Stimulated activated CD8-positive, alpha-beta memory T cell treated with anti-CD3 and anti-CD28 coated beads, Interleukin-7, amount 100 ng/mL, for 1 hour (primary cell): ENCODE results near the gene KRTAP10-6.
"Not testable (repeated sequence)": the region's sequence is repeated elsewhere in the genome, so short reads cannot be mapped to it uniquely, and the experiment has no call there.

ENCODE experiments used
- DNase-seq, 2 donors: peaks; one replicate each; pipeline ENCODE4 v3.0.0-alpha.2; 2020; ENCODE audit warnings: low read depth in 2 of 2

The KRTAP10-6 gene

DNA sequence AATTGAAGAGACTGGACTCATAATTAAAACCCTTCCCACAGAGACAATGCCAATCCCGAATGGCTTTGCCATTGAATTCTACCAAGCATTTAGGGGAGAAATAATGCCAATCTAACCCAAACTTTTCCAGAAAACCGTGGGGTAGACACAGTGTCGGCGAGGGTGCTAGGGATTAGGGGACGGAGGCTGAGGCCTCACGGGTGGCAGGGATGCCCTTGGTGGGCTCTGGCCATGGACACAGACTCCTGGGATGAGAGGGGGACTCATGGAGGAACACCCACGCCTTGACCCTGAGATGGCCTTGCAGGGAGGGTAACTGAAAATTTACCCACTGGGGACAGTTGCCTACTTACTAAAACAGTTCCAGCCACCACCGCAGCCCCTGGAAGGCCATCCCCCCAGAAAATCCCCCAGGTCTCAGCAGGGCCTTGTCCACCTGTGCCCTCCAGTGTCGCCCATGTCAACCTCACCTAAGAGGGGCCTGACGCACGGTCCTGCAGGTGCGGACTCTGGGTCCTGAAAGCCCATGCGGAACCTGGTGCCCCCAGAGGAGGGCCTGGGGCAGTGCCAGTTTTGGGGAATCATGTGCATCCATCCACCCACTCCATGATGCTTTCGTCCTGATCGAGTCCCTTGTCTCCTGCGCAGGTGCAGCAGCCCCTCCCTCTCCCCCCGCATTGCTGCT lies 13.8 kb downstream of the KRTAP10-6 start:
- DNase-seq = no peak

DNA sequence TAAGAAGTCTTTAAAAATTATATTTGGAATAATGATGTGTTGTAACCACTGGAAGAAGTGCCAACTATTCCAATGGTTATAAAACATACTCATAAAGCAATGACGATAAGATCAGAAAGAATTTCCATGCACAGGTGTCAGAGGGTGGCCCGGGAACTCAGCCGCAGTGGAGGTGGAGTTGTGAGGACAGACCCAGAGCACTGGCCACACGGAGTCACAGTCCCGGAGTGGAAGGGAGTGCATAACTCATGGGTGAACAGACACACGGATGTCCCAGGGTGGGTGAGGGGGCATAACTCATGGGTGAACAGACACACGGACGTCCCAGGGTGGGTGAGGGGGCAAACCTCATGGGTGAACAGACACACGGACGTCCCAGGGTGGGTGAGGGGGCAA lies 16.3 kb downstream of the KRTAP10-6 start:
- DNase-seq = no peak

DNA sequence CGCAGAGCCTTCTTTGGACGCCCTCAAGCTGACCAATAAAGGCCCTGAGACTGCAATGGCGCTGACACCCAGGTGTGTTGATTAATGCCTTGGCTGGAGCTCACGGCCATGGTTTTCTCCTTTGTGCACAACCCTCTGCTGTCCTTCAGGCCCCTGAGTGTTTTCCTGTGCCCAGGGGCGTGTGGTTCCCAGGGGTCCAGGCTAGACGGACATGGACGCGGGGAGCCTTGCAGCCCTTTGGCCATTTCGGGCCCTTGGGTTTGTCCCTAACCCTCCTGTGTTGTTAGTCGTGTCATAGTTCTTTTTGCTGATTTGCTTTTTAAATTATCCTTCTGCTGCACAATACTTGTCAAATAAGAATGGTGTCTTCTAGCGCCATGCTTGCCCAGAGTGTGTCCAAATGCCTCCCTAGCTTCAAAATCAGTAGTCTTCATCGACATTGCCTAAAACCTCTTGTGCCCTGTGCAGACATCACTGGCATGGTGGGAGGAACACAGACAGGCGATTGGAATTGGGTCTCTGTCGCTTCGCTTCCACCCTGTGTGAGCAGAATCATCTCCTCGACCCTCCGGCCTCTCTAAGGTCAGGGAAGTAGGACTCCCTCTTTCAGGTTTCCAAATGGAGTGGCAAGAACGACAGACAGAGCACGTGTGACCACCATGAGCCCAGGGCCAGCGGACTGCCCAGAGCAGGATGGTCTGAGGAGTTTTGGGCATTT lies 16.8 kb downstream of the KRTAP10-6 start:
- DNase-seq = no peak

DNA sequence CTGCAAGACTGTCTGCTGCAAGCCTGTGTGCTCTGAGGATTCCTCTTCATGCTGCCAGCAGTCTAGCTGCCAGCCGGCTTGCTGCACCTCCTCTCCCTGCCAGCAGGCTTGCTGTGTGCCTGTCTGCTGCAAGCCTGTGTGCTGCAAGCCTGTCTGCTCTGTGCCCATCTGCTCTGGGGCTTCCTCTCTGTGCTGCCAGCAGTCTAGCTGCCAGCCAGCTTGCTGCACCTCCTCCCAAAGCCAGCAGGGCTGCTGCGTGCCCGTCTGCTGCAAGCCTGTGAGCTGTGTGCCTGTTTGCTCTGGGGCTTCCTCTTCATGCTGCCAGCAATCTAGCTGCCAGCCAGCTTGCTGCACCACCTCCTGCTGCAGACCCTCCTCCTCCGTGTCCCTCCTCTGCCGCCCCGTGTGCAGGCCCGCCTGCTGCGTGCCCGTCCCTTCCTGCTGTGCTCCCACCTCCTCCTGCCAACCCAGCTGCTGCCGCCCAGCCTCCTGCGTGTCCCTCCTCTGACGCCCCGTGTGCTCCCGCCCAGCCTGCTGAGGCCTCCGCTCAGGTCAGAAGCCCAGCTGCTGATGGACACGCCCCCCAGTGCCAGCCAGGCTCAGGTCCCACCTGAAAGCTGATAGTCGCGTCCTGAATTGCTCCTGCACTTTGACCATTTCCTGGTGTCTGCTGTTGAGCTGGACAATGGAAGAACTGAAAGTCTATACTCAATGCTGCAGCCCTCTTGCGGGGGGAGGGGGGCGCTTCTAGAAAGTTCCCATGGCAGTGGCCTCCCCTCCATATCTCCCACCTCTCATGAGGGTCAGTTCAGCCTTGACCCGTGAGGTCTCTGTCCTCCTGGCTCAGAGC lies 17.6 kb downstream of the KRTAP10-6 start:
- DNase-seq = no peak

DNA sequence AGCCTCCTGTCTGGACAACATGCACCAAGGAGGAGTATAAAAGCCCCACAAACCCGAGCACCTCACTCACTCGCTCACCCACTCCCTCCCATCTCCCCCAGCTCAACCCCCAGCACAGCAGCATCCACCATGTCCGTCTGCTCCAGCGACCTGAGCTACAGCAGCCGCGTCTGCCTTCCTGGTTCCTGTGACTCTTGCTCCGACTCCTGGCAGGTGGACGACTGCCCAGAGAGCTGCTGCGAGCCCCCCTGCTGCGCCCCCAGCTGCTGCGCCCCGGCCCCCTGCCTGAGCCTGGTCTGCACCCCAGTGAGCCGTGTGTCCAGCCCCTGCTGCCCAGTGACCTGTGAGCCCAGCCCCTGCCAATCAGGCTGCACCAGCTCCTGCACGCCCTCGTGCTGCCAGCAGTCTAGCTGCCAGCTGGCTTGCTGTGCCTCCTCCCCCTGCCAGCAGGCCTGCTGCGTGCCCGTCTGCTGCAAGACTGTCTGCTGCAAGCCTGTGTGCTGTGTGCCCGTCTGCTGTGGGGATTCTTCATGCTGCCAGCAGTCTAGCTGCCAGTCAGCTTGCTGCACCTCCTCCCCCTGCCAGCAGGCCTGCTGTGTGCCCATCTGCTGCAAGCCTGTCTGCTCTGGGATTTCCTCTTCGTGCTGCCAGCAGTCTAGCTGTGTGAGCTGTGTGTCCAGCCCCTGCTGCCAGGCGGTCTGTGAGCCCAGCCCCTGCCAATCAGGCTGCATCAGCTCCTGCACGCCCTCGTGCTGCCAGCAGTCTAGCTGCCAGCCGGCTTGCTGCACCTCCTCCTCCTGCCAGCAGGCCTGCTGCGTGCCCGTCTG lies 18.5 kb downstream of the KRTAP10-6 start, which contains the start of gene KRTAP10-4:
Gene KRTAP10-4 (plus strand): TSS at position 100 of the 827 bp plus-strand sequence. CDS start 30 bp downstream, at position 130.
- DNase-seq = not testable (repeated sequence)

DNA sequence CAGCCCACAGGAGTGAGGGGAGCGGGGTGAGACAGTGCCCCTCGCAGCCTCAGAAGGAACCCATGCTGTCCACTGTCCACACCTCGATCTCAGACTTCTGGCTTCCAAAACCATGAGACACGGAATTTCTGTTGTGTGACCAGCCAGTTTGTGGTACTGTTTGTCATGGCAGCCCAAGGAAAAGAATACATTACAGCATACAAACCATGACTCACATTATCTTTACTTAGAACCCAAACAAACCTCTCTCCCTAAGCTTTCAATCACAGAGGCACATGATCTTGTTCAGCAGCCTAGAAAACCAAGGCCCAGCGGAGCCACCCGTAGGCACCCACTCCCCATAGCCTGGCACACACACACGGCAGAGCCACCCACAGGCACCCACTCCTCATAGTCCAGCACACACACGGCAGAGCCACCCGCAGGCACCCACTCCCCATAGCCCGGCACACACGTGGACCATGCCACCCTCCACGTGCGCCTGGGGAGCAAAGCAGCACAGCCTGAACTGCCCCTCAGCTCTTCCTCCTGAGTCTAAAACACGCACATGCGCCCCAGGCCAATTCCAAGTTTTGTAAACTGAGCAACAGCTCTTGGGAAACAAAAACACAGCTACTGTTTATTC lies 19.2 kb downstream of the KRTAP10-6 start:
- no peak for DNase-seq

DNA sequence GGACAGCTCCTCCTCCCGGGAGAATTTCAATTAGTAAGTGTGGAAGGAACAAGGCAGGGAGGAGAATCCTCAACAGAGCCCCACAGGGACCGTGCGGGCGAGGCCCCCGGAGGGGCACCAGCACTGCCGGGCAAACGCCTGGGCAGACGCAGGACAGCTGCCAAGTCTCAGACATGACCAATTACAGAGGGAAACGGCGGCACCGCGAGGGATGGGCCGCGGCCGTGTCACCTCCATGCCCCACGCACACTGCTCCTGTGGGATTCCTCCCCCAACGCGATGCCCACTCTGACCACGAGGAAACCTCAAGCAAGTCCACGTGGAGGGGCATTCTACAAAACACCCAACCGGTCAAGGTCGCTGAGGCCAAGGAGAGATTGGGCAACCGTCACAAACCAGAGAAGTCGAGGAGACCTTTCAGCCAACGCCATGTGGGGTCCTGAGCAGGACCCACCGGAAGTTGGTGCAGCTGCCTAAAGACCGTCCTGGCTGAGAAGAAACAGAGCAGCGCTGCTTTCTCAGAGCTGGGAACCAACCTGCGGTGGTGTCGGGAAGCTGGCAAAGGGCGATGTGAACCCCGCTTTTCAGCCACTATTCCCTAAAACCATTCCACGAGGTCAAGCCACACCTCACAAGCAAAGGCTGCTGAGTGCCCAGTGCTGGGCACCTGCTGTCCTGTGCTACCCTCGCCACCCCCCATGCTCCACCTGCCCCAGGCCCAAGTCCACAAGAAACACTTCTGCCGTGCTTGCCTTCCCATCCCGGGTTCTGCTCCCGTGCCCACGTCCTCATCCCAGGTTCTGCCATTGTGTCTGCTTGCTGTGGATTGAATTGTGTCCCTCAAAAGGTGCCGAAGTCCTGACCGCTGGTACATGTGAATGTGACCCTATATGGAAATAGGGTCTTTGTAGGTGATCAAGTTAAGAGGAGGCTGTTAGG lies 20.2 kb downstream of the KRTAP10-6 start:
- no peak for DNase-seq

DNA sequence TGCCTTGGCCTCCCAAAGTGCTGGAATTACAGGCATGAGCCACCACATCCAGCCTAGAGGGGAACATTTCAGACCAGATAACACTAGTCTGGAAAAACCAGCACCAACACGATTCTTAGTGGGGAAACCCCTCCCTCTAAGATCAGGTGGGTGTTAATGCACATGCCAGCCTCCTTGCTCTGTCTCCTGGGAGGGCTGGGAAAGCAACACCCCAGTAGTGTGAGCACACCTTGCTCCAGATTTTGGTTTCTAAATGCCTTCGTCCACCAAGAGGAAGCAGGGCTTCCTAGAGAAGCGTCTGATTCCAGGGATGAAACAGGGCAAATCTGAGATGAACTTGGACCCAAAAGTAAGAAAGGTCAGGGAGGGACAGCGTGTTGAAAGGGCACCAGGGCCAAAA lies 21.0 kb downstream of the KRTAP10-6 start:
- no peak for DNase-seq

DNA sequence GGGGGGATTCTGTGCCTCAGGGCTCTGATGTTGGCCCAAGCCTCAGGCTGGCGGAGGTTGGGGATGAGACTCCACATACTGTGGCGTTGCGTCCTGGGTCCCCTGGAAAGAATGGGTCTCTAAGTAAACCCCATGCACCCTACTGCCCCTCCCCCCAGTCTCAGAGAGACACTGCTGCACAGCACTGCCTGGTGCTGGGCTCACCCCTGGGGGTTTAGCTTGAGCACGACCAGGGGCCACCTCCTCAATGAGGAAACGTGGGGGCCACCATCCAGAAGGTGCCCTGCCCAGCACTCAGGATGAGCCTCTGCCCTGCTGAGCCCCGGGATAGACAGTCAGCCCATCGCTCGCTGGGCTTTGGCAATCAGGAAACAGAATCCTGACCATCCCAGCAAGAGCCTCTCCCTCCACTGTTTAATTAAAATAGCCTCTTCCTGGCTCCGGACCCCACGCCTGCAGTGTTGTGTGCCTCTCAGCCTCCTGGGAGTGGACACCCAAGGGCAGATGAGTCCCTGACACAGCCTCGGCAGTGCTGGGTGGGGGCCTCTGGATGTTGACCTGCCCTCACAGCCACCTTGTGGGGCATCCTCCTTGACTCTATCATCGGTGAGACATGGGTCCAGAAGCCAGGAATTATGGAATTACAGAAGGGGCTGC lies 22.3 kb downstream of the KRTAP10-6 start:
- no peak for DNase-seq

DNA sequence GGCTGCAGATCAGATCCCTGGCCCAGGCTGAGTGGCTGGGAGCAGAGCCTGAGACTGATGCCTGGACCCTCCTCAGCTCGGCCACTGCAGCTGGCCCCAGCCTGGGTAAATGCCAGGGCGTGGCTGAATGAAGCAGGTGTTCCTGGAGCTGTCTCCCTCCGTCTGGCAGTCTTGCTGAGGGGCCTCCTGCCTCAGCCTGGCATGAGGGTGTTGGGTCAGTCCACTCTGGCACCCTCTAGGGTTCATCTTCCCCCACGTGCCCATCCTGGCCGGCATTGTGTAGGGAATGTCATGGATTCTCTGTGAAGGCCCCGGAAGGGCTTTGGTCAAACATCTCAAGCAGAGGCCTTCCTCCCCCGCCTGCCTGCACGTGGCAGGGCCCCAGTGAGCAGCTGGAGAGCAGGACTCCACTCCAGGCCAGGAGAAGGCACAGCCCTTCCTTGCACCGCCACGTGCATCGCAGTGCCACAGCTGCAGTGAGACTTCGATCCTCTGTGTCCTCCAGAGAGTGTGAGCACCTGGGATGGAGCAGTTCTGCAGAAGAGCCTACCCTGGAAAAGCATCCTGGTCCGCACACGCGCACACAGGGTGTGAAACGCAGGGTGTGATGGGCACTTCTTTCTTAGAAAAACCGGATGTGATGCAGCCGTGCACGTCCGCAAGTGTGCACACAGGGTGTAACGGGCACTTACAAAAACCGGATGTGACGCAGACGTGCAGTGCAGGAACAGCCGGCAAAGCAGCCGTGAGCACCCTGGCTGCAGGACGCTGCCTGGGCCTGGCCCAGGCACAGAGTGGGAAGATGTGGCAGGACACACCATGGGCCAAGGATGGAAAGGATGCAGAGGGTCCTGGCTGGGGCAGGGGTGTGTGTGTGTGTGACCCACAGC lies 23.4 kb downstream of the KRTAP10-6 start:
- DNase-seq = no peak

DNA sequence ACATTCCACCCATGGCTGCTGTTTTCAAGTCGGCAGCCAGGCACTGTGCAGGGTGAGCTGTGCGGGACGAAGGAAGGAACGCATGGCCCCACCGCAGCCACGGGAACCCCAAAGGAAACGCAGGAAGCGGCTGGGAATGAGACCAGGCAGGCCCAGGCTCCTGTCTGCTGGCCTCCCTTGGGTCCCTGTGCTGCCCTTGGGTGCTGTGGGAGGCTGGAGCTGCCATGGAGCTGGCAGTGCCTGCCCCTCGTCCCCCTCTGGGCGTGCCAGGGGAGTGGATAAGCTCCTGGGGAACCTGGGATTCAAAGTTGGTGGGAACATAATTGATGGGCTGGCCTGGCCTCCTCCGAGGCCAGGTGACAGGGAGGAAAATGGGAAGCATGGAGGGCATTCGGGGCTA lies 24.0 kb downstream of the KRTAP10-6 start:
- DNase-seq = no peak

DNA sequence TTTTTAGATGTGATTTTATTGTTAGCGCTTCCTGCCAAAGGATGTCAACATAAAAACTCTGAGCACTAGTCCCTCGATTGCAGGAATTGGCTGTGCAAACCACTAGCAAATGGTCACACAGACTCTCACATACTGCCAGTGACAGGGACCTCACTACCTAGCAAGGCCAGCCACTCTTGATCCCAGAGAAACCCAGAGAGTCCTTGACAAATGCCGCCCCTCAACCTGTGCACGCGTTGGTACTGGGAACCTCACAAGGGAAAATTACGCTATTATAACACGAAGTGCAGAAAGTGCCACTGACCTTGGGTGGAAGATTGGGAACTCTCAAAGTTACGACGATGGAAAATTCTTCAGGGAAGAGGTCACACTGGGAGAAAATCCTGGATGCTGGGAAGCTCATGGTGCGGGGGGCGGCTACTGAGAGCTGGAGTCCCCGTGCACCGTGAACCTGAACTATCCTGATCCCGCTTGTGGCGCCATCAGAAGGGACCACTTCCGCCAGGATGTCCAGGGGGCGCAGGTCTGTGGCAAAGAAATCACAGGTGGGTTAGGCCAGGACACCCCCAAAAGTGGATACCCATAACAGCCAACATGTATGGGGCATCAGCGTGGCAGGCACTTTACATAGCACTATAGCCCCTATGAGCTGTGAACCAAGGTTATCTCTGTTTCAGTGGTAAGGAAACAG lies 24.7 kb downstream of the KRTAP10-6 start:
- DNase-seq = no peak

DNA sequence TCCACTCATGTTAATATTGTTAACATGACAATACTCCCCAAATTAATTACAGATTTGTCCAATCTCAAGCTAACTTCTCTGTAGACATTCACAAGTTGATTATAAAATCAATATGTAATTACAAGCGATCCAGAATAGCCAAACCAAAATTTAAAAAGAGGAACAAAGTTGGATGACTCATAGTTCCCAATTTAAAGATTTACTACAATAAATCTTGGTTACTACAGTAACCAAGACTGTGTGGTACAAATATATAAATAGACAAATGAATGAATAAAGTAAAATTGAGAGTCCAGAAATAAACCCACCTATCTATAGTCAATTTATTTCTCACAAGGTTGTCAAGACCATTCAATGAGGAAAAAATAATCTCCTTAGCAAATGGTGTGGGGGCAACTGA lies 25.9 kb downstream of the KRTAP10-6 start:
- DNase-seq = no peak

DNA sequence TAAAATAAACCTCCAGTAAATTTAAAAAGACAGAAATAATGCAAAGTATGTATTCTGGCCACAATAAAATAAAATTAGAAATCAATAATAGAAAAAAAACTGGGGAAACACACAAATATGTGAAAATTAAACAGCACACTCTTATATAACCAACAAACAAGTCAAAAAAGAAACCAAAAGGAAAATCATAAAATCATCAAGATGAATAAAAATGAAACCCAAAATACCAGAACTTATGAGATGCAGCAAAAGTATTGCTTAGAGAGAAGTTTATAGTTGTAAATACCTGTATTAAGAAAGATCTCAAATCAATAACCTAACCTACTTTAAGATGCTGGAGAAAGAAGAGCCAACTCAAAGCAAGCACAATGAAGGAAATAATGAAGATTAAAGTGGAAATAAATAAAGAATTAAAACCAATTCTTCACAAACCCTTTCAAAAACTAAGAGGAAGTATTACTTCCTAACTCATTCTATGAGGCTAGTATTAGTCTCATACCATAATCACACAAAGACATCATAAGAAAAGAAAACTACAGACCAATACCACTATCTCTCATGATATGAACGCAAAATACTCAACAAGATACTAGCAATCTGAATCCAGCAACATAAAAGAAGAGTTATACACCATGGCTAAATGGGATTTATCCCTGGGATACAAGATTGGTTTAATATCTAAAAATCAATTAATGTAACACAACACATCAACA lies 27.3 kb downstream of the KRTAP10-6 start:
- DNase-seq = no peak

DNA sequence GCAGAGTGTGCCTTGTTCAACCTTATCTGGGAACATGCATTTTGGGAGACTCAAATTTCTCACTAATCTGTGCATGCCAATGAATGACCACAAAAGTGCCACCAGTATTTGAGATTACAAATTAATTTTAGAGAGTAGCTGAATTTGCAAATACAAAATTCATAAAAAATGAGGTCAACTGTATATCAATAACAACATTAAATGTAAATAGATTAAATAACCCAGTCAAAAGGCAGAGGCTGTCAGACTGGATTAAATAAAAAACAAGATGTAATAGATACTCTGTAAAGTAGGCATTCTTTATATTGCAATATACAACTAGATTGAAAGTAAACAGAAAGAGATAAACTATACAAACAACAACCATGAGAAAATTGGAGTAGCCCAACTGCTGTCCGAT lies 28.2 kb downstream of the KRTAP10-6 start:
- no peak for DNase-seq

DNA sequence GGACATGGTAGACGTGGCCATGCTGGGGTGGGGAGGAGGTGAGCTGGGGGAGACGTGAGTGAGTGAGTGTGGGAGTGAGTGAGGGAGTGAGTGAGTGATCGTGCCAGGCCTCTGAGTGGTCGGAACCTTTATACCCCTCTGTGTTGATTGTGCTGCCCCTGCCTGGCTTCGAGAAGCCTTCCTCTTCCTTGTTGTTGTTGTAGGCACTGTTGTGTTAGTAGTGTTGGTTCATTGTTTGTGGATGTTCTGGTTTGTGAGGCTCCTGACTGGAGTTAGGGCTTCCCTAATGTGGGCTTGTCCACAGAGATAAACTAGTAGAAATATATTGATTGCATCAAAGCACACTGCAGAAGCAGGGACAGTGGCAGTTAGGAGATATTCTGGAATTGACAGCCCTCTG lies 33.6 kb downstream of the KRTAP10-6 start, which contains the start of gene KRTAP10-3:
Gene KRTAP10-3 (minus strand): TSS at position 101 of the 400 bp plus-strand sequence. CDS start 80 bp downstream, at position 21.
- no peak for DNase-seq

DNA sequence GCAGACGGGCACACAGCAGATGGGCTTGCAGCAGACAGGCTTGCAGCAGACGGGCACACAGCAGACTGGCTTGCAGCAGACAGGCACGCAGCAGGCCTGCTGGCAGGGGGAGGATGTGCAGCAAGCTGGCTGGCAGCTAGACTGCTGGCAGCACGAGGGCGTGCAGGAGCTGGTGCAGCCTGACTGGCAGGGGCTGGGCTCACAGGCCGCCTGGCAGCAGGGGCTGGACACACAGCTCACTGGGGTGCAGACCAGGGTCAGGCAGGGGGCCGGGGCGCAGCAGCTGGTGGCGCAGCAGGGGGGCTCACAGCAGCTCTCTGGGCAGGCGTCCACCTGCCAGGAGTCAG lies 34.0 kb downstream of the KRTAP10-6 start:
- DNase-seq = not testable (repeated sequence)
